Measurements from ENCODE around the gene TRAF3. TPM values are rescaled to one million over a fixed set of nuclear protein-coding genes. Genes with fewer than 3 reads are reported as not detected.

TRAF3 gene
- polyA plus RNA-seq, 1 of the 3 experiments (the other 2 are of a cell fraction), result 17.9 TPM

- POLR2A ChIA-PET, result no interaction called here
- Histone ChIP-seq H3K4me2 (no peak overlapping the region), H3K36me3 (replicated peaks in 1 of 2; ENCODE audit: control insufficient read depth in 1 of 2, insufficient read depth in 2 of 2, low read length in 1 of 2) (peaks cover 32 to 88% of the 10 kb centered on the region in 2 experiments), H3K79me2 (ENCODE audit: insufficient read depth) (no peaks in the 10 kb centered on the region), H2AFZ (ENCODE audit: low read depth) (no peak overlapping the region), H3K9me3 (no peaks in the 10 kb centered on the region), H3K27ac (ENCODE audit: low read depth in 2 of 2, low read length in 1 of 2) (no peak overlapping the region), H3F3A (replicated peaks; ENCODE audit: insufficient read depth) (no peaks in the 10 kb centered on the region), H3K27me3 (ENCODE audit: insufficient read depth) (no peaks in the 10 kb centered on the region), H4K20me1 (ENCODE audit: insufficient read depth) (no peaks in the 10 kb centered on the region), H3K9ac (no peak overlapping the region), H3K4me1 (ENCODE audit: control insufficient read depth in 1 of 2, insufficient read depth in 2 of 2, low read depth in 1 of 2, low read length in 1 of 2) (peaks cover 0 to 4% of the 10 kb centered on the region in 2 experiments; a peak in 1 of 4 replicates), H3K9me2 (no peaks in the 10 kb centered on the region), H3K4me3 (ENCODE audit: low read depth in 2 of 2, low read length in 1 of 2) (no peak overlapping the region)
- no peak for DNase-seq
- WGBS (ENCODE audit: low lambda C conversion rate), result 95% methylated on average over 28 of the region's 29 CpGs
- TF ChIP-seq TEAD4 (IDR thresholded peaks at IDR 0.05; ENCODE audit: borderline replicate concordance, insufficient read depth) (no peak), POLR2AphosphoS5 (IDR thresholded peaks at IDR 0.05; ENCODE audit: low read depth, low read length) (no peak), EP300 (IDR thresholded peaks at IDR 0.05; ENCODE audit: borderline replicate concordance in 1 of 2, low read depth in 1 of 2, low read length in 1 of 2) (no peak), TCF12 (IDR thresholded peaks at IDR 0.05) (no peak), SIN3A (IDR thresholded peaks at IDR 0.05; ENCODE audit: borderline replicate concordance, low read depth, low read length) (no peak), CTCF (IDR thresholded peaks at IDR 0.05) (no peak), REST (IDR thresholded peaks at IDR 0.05; ENCODE audit: low read depth, low read length) (no peak), MXI1 (IDR thresholded peaks at IDR 0.05; ENCODE audit: low read depth, low read length) (no peak), GABPA (IDR thresholded peaks at IDR 0.05; ENCODE audit: low read depth) (no peak), MEF2A (IDR thresholded peaks at IDR 0.05; ENCODE audit: borderline replicate concordance, low read depth) (no peak), JUND (IDR thresholded peaks at IDR 0.05) (no peak), USF2 (IDR thresholded peaks at IDR 0.05; ENCODE audit: borderline replicate concordance, low read depth, low read length) (no peak), NFIC (IDR thresholded peaks at IDR 0.05; ENCODE audit: borderline replicate concordance) (no peak), RCOR1 (IDR thresholded peaks at IDR 0.05; ENCODE audit: low read length) (no peak), CHD2 (IDR thresholded peaks at IDR 0.05; ENCODE audit: low read length, partially characterized antibody) (no peak)
- TF ChIP-seq, protein P1, sequence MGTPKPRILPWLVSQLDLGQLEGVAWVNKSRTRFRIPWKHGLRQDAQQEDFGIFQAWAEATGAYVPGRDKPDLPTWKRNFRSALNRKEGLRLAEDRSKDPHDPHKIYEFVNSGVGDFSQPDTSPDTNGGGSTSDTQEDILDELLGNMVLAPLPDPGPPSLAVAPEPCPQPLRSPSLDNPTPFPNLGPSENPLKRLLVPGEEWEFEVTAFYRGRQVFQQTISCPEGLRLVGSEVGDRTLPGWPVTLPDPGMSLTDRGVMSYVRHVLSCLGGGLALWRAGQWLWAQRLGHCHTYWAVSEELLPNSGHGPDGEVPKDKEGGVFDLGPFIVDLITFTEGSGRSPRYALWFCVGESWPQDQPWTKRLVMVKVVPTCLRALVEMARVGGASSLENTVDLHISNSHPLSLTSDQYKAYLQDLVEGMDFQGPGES (IDR thresholded peaks at IDR 0.05; ENCODE audit: low read depth, low read length), result no peak
- TF ChIP-seq, protein P2, sequence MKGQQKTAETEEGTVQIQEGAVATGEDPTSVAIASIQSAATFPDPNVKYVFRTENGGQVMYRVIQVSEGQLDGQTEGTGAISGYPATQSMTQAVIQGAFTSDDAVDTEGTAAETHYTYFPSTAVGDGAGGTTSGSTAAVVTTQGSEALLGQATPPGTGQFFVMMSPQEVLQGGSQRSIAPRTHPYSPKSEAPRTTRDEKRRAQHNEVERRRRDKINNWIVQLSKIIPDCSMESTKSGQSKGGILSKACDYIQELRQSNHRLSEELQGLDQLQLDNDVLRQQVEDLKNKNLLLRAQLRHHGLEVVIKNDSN (IDR thresholded peaks at IDR 0.05; ENCODE audit: borderline replicate concordance, low read depth), result no peak
- TF ChIP-seq, protein P3, sequence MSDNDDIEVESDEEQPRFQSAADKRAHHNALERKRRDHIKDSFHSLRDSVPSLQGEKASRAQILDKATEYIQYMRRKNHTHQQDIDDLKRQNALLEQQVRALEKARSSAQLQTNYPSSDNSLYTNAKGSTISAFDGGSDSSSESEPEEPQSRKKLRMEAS (IDR thresholded peaks at IDR 0.05; ENCODE audit: low read depth), result no peak
- CTCF ChIA-PET, result interaction anchor here (0.9 kb wide), 1 partner anchor 12 kb away, joined by 3 read pairs; no protein-coding TSS in a partner anchor
Observed at GRCh38 chr14:102945346-102946130, 168.3 kb downstream of the TRAF3 start.

Data from SK-N-SH (cell line).